IPS DF 4.7 (cell line): Measurements from ENCODE around the gene TBC1D10A.

Source experiments
- DNase-seq: peaks from one replicate; pipeline ENCODE4 v3.0.0-alpha.2; 2013; ENCODE audit warnings: low spot score; ENCODE audit errors: extremely low read depth

Gene TBC1D10A

DNA sequence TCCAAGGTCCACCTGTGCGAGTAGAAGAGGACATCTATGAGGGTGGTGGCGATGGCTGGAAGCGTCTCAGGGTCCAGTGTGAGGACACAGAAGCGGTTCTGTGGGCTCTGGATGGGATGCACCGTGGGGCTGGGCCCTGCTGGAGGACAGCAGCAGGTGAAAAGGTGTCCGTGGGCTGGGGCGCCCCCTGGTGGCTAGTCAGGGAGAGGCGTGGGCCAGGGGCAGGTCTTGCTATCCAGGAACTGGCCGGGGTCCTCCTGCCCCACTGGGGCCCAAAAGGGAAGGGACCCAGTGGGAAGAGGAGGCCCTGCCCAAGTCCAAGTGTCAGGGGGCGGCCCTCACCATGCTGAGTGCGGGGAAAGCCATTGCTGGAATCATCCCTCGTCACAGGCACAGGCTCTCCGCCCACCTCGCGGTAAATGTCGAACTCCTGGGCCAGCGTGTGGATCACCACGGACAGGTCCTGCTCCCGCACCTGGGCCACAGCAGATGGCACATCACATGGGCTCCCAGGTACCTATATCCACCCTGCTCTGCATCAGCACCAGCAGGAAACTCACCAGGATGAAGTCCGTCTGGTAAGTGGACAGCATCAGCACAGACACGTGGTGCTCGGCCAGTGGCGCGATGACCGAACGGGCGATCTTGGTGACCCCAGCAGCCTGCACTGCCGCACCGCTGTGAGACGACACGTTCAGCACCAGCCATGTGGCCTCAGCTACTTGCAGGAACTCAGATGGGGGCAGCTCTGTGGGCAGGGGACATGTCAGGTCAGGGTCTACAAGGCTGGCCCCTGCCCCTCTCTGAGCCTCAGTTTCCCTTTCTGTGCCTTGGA is 39.7 kb downstream of the TBC1D10A start:
- DNase-seq = no peak

DNA sequence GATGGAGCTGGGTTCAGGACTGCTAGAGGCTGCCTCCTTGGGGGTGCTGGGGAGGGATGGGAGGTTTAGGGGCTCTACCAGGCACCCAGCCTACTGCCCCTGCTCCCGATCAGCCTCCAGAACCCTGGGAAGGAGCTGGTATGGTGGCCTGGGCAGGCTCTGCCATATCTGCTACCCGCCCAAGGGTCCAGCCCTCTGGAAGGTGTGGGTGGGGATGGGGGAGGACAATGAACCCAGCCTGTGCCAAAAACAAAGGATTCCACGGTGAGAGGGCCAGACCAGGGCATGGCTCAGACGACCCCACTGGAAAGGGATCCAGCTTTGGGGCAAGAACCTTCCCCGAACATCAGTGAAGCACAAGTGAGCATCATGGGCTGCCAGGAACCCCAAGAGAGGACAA is 40.4 kb downstream of the TBC1D10A start:
- DNase-seq = no peak

DNA sequence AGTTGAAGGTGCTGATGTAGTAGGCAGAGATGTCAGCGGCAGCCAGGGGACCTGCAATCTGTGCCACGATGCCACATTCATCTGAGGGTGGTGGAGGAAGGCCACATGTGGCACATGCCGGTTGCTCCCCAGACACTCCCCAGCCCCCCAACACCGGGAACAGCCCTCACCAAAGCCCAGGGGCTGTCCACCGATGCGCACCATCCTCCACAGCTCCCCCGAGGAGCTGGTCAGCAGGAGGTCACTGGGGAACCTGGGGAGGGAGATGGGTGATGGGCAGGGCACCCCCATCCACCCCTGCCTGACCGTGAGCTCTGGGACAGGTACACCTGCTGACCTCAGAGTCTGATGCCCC is 40.9 kb downstream of the TBC1D10A start:
- no peak for DNase-seq

DNA sequence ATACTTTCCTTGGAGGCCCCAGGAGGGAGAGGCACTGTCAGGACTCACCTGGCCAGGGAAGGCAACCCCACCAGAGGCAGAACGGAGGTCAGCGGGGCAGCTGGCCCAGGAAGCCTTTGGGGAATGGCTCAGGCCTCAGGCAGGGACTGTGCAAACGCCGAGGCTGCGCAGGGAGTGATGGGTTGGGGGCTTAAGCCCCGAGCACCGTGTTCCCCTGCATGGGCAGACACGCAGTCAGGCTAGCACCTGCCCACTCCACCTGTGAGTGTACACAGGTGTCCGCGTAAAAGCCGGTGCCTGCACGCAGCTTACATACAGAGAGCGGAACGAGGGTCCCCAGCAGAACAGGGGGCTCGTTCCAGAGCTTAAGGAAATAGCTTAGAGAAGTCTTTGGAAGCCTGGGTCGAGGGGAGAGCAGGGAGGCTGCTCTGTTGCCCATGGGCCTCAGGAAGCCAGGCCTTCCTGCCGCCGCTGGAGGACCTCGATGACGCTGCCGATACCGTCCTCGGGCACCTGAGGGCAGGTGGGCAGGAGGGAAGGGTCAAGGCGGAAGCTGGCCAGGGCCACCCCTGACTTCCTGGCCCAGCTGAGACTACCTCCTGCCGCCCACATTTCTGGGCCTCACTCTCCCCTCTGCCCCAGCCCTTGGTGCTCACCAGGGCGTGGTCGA is 41.4 kb downstream of the TBC1D10A start:
- DNase-seq = no peak

DNA sequence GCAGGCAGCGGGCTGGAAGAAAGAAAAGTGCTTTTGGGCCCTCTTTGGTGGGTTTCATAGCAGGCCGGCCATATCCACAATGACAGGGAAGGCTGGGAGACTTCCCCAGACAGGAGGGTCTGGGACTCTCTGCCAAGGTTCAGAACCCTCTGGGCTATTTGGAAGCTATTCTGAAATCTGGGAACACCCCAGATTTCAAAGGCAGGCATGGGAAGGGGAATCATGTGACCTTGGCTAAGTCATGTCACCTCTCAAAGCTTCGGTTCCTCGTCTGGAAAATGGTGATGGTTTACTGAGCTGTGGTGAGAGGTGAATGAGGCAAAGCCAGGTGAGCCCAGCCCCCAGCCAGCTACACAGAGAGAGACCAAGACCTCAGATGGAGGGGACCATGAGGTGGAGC is 42.1 kb downstream of the TBC1D10A start:
- no peak for DNase-seq

DNA sequence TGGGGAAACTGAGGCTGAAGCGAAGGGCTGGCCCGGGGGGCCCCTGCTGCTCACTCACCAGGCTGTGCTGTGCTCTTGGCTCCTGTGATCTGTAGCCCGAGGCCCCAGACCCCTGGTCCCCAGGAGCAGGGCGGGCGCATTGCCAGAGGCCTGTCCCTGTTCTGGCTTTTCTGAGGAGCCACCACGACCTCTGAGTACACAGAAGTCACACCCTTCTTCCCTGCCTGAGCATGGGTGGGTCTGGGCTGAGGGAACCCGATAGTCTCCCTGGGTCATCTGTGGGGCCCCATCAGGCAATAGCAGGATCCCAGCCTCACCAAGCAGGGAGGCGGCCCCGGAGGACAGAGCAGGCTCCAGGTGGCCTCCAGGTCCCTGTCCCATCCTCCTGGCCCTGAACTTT is 42.6 kb downstream of the TBC1D10A start:
- DNase-seq = no peak

DNA sequence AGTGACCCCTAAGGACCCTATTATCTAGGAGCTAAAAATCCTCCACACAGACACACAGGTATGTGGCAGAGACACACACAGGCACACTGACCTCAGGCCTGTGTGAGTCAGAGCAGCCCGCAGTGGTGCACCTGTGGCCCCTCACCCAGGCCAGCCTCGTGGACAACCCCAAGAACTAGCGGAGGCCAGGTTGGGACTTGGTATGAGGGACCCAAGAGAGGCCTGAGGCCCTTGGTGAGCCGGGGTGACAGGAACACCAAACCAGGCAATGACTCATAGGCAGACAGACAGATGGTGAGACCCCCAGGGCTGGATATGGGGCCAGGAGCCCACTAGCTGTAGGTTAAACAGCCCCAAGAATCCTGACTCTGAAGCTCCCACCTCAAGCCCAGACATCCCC is 43.4 kb downstream of the TBC1D10A start:
- no peak for DNase-seq

DNA sequence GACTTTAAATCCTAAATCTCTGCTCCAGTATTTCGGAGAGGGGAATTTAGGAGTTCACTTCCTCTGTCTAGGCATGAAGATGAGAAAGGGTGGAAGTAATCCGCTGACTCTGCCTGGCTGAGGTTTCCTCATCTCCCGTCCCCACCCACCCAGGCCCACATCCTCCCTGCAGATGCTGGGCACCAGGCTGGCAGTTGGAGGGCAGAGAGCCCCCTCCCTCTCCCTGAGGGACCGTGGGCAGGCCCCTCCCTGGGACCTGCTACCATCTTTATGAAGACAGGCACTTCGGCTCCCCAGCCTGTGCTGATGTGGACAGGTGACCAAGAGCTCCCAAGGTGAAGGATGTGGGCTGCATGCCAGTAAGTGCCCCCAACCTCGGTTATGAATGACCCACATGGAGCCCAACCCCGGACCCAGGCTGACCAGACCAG is 44.1 kb downstream of the TBC1D10A start:
- DNase-seq = no peak

DNA sequence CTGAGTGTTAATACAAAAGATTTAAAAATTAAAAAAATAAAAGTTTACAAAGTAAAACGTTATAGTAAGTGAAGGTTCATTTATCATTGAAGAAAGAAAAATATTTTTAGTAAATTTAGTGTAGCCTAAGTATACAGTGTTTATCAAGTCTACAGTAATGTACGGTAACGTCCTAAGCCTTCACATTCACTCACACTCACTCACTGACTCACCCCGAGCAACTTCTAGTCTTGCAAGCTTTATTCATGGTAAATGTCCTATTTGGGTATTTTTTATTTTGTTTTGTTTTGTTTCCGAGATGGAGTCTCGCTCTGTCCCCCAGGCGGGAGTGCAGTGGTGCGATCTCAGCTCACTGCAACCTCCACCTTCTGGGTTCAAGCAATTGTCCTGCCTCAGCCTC is 46.2 kb downstream of the TBC1D10A start:
- DNase-seq = no peak

DNA sequence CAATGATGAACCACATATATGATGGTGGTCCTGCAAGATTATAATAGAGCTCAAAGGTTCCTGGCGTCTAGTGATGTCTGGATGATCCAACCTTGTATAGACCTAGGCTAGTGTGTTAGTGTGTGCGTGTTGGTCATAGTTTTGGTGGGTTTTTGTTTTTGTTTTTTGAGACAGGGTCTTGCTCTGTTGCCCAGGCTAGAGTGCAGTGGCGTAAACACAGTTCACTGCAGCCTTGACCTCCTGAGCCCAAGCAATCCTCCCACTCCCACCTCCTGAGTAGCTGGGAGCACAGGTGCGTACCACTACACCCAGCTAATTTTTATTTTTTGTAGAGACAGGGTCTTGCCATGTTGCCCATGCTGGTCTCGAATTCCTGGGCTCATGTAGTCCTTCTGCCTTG is 46.8 kb downstream of the TBC1D10A start:
- DNase-seq = no peak

DNA sequence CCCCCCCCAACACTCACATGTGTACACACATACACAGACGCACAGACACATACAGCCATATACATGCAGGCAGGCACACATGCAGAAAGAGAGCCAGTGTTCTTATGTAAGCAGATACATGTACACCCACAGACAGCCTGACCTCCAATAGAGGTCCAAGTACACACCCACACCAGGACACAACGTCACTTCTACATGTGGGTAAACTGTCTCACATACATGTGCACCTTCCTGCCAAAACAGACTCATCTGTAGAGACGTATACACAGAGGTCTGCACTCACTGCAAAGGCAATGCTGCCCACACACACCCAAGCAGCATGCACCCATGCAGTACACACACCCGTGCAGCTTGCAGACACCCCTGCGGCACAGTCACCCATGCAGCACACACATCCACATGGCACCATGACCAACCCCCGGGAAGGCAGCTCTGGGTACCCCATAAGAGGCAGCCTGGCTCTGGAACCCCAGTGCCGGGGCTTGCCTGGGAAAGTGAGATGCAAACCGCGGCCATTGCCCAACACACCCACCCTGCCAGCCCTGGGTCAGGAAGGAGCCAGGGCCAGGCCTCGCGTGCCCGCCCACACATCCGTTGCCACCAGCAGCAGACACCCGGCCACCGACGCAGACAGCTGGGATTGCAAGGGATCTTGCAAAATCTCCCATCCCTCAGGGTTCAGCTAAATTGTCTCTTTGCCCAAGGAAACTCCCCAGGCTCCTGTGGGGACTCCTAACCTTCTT is 47.5 kb downstream of the TBC1D10A start:
- no peak for DNase-seq

DNA sequence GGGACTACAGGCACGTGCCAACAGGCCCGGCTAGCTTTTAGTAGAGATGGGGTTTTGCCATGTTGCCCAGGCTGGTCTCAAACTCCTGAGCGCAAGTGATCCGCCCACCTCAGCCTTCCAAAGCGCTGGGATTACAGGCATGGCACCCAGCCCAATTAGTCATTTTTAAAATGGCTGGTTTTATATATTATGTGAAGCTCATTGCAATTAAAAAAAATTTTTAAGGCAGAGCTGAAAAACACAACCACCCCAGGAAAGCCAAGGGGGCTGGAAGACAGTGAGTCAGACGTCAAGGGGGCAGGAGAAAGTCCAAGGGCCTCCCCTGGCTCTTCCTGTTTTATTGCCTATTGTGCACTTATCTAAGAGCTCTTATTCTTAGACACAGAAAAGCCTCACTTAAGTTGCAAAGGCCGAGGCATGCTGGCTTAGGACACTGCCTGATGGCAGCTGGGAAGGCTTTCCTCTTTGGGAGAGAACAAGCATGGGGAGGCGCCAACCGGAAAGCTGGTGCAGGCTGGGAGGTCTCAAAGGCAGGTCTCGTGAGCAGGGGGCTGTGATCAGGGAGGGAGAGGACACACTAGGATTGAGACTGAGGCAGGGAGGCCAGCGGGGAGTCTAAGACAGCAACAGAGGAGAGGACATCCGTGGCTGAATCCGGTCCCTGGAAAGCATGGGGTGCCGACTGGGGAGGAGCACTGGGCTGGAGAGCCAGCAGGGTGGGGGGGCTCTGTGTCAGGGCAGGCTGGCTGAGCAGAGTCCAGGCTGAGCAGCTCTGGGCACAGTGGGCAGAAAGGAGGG is 49.0 kb downstream of the TBC1D10A start:
- no peak for DNase-seq

DNA sequence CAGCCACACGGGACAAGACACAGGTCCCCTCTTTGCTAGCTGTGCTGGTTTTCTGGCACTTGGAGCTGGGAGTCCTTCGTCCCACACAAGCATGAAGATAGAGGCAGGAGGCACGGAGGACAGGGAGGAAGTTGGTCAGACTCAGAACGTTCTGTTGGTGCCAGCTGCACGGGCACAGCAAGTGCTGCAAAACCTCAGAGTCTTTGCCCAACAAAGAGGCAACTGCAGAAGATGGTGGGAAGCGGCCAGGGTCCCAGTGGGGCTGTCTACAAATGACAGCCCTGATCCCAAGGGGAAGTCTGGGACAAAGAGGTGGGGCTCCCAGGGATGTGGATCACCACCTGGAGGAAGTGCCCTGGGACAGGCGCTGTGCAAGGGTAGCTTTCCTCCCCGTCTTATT is 50.7 kb downstream of the TBC1D10A start:
- no peak for DNase-seq

DNA sequence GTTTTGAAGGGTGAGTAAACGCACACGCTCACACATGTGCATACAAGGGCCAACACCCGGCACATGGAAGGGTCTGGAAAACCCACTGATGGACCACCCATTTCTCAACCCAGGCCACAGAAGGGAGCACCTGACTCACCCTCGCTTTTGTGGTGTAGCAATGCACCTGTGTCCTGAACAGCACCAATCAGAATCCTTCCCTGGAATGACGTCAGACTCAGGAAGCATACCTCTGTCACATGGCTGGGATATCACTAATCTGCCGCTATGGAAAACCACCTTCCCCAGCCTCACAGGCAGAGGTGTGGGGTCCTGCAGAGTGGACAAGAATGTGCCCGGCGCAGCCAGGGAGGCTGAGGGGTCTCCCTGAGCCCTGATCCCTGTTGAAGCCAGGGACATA is 51.1 kb downstream of the TBC1D10A start:
- DNase-seq = no peak

DNA sequence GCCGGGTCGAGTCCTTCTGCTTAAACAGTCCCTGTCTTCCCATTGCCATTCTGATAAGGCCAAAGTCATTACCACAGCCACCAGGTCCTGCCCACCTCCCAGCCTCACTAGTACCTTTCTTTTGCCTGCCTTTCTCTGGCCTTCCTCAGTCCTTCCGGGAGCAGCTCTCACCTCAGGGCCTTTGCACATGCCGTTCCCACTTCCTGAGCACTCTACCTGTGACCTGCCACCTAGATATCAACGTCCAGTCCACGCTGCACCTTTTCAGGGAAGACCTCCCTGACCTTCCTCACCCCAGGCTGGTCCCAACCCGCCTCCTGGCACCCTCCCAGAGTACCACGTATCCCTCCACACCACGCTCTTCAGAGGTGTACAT is 52.3 kb downstream of the TBC1D10A start:
- DNase-seq = no peak

DNA sequence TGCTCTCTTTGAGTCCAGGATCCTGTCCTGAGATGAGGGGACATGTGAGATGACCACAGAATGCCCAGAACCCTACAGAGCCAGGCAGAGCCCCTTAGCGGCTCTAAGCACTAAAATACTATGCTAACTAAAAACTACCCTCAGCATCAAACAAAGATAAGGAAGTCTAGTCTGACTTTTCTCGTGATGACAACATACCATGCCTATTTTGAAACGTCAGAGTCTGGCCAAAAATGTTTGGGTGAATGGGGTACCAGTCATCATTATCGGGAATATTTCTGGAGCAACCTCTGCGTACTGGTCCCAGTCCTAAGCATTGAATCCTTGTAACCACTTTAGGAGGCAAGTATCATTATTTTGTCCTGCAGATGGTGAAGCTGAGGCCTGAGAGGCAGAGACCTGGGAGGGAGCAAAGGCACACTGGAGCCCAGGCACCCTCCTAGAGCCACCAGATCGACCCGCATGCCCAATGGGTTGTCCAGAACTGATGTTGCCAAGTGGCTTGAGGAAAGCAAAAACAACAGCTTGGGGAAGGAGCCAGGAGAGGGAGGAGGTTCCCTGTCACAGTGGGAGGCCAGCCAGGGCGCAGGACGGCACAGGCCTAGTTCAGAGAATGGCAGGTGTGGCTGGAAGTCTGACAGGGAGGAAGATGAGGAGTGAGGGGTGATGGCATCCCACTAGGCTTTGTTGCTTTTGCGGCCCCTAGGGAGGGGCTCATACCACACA is 52.9 kb downstream of the TBC1D10A start:
- no peak for DNase-seq

DNA sequence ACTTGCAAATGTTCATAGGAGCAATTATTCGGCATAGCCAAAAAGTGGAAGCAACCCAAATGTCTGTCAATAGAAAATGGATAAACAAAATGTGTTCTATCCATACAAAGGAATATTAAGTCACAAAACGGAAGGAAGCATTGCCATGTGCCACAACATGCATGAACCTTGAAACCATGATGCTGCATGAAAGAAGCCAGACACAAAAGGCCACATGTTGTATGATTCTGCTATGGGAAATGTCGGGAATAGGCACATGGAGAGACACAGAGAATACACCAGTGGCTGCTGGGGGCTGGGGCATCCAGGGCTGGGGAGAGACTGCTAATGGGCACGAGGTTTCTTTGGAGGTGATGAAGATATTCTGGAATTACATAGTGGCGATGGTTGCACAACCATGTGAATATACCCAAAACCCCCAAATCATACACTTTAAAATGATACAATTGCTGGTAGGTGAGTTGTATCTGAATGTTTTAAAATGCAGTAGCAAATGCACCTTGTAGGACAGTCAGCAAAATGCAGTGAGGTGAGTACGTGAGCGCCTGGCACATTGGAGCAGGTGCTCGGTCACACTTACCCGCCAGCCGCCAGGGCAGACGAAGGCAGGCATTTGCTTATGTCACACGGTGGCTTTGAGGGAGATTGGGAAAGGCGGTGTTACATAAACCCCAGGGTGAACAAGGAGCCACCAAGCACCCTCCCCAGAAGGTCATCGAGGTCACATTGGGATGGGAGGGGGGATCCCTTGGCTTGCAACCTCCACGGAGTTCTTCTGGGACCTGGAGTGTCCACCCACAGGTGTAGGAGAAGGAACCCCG is 53.8 kb downstream of the TBC1D10A start:
- DNase-seq = no peak

DNA sequence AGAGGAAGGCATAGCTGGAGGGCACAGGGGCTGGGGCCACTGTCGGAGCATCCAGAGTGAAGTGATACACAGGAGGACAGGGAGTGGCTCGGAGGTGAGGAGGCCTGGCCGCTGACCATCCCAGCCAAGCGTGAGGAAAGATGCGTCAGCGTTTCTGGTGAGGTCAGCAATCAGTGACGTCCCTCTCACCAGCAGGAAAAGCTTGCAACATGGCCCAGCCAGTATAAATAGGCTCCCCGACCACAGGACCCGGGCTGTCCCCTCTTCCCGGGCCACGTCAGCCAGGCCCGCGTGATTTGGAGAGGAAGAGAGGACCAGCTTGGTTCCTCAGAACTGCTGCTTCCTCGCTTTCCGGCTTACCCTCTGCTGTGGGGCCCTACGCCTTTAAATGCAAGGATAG is 55.9 kb downstream of the TBC1D10A start:
- DNase-seq = no peak

DNA sequence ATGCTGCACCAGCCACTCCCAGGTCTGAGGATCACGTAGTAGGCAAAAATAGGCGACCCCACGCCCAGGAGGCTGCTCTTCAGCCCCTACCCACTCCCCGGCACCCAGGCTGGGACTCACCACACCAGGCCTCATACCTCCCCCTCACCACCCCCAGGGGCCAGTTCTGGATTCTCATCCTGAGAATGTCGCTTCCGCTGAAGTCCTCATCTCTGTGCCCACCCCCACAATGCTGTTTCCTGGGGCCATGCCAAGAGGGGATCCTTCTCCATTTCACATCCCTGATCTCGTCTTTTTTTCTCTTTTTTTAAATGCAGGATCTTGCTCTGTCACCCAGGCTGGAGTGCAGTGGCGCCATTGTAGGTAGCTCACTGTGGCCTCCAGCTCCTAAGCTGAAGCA is 58.4 kb downstream of the TBC1D10A start:
- no peak for DNase-seq
